ENCODE data around the gene CFAP44.

Gene CFAP44

GRCh38 chr3:113431811-113432210 lies 9.5 kb downstream of the CFAP44 start:
- no peak for DNase-seq (ENCODE audit: low read depth)
- no peak overlapping the region for H3K4me3 ChIP-seq (ENCODE audit: low read depth, low read length)
- in situ Hi-C loops (cut with HindIII; ENCODE audit: low sequenced_read_pairs): no loop called here
- no peak for TF ChIP-seq CTCF (IDR thresholded peaks at IDR 0.05; ENCODE audit: low read depth, low read length, missing control alignments)

GRCh38 chr3:113428581-113428980 lies 12.7 kb downstream of the CFAP44 start:
- no peak overlapping the region for H3K4me3 ChIP-seq (ENCODE audit: low read depth, low read length)
- TF ChIP-seq CTCF (IDR thresholded peaks at IDR 0.05; ENCODE audit: low read depth, low read length, missing control alignments): no peak
- in situ Hi-C loops (cut with HindIII; ENCODE audit: low sequenced_read_pairs): no loop called here
- DNase-seq (ENCODE audit: low read depth): no peak

DNA sequence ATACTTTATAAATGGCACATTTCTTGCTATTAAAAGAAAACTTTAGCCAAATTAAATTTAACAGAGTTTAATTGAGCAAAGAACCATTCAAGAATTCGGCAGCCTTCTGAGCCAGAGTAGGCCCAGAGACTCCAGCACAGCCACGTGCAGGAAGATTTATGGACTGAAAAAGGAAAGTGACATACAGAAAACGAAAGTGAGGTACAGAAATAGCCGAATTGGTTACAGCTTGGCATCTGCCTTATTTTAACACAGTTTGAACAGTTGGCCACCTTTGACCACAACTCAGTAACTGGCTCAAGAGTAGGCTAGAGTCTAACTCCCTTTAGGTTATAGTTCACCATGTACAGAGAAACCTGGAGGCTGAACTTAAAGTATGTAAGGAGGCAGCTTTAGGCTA lies 17.6 kb downstream of the CFAP44 start:
- TF ChIP-seq CTCF (IDR thresholded peaks at IDR 0.05; ENCODE audit: low read depth, low read length, missing control alignments): no peak
- H3K4me3 ChIP-seq (ENCODE audit: low read depth, low read length): no peak overlapping the region
- in situ Hi-C loops (cut with HindIII; ENCODE audit: low sequenced_read_pairs): no loop called here
- DNase-seq (ENCODE audit: low read depth): no peak

- in situ Hi-C loops (cut with HindIII; ENCODE audit: low sequenced_read_pairs): no loop called here
- H3K4me3 ChIP-seq (ENCODE audit: low read depth, low read length): no peak overlapping the region
- DNase-seq (ENCODE audit: low read depth): no peak
- no peak for TF ChIP-seq CTCF (IDR thresholded peaks at IDR 0.05; ENCODE audit: low read depth, low read length, missing control alignments)
Observed at GRCh38 chr3:113421082-113421481, 20.2 kb downstream of the CFAP44 start.

DNA sequence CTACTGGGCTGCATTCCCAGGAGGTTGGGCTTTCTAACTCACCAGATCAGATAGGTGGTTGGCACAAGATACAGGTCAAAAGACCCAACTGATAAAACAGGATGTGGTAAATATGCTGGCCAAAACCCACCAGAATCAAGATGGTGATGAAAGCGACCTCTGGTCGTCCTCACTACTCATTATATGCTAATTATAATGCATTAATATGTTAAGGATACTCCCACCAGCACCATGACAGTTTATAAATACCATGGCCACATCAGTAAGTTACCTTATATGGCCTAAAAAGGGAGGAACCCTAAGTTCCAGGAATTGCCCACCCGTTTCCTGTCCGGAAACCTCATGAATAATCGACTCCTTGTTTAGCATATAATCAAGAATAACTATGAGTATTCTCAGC lies 31.6 kb downstream of the CFAP44 start:
- no peak for TF ChIP-seq CTCF (IDR thresholded peaks at IDR 0.05; ENCODE audit: low read depth, low read length, missing control alignments)
- in situ Hi-C loops (cut with HindIII; ENCODE audit: low sequenced_read_pairs): no loop called here
- no peak overlapping the region for H3K4me3 ChIP-seq (ENCODE audit: low read depth, low read length)
- DNase-seq (ENCODE audit: low read depth): no peak

- TF ChIP-seq CTCF (IDR thresholded peaks at IDR 0.05; ENCODE audit: low read depth, low read length, missing control alignments): no peak
- H3K4me3 ChIP-seq (ENCODE audit: low read depth, low read length): no peak overlapping the region
- in situ Hi-C loops (cut with HindIII; ENCODE audit: low sequenced_read_pairs): no loop called here
- no peak for DNase-seq (ENCODE audit: low read depth)
Observed at GRCh38 chr3:113405180-113405579, 36.1 kb downstream of the CFAP44 start.

GRCh38 chr3:113404637-113405036 lies 36.7 kb downstream of the CFAP44 start:
- in situ Hi-C loops (cut with HindIII; ENCODE audit: low sequenced_read_pairs): no loop called here
- no peak for DNase-seq (ENCODE audit: low read depth)
- no peak overlapping the region for H3K4me3 ChIP-seq (ENCODE audit: low read depth, low read length)
- TF ChIP-seq CTCF (IDR thresholded peaks at IDR 0.05; ENCODE audit: low read depth, low read length, missing control alignments): no peak
